Activated CD8-positive, alpha-beta memory T cell treated with anti-CD3 and anti-CD28 coated beads for 36 hours (primary cell): ENCODE results near the gene SLC13A3. TPM values are rescaled to one million over a fixed set of nuclear protein-coding genes. Genes with fewer than 3 reads are reported as not detected.

Experiments used
- CTCF ChIA-PET: fragments of 350-600 bp; sonication (Branson Sonifier 250); formaldehyde crosslinking; loops from one replicate; lab custom pipeline; 2021; ENCODE audit warnings: antibody characterized with exemption; lab: Charles Lee
- POLR2A ChIA-PET: fragments of 350-600 bp; sonication (Branson Sonifier 250); formaldehyde crosslinking; loops from one replicate; lab custom pipeline; 2021; ENCODE audit warnings: antibody characterized with exemption; lab: Charles Lee
- total RNA-seq, 2 experiments: library from RNA; stranded (reverse); gene quantifications; one replicate each; pipeline ENCODE4 v1.2.3, GENCODE V29; 2021

The SLC13A3 gene
- total RNA-seq, 2 experiments from 2014 or later = not detected

DNA sequence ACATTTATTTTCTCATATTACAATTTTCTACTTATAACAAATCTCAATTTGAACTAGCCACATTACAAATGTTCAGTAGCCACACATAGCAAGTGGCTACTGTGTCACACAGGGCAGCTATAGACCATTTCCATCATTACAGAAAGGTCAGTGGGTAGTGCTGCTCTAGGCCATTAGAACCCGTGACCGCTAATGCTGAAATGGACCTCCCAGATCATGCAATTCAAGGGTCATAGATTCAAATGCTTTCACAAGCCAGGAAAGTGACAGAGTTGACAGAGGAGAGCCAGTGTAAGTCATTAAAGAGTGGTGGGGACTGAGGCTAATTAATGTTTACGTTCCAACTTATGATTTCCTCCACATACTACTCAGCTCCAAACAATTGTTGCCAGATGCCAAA, 97.3 kb downstream of the SLC13A3 start:
- ChIA-PET POLR2A (no interaction called here), CTCF (interaction anchor here (1.7 to 1.8 kb wide), 2 partner anchors 8 to 11 kb away, joined by 4 to 7 read pairs; no protein-coding TSS in a partner anchor)

DNA sequence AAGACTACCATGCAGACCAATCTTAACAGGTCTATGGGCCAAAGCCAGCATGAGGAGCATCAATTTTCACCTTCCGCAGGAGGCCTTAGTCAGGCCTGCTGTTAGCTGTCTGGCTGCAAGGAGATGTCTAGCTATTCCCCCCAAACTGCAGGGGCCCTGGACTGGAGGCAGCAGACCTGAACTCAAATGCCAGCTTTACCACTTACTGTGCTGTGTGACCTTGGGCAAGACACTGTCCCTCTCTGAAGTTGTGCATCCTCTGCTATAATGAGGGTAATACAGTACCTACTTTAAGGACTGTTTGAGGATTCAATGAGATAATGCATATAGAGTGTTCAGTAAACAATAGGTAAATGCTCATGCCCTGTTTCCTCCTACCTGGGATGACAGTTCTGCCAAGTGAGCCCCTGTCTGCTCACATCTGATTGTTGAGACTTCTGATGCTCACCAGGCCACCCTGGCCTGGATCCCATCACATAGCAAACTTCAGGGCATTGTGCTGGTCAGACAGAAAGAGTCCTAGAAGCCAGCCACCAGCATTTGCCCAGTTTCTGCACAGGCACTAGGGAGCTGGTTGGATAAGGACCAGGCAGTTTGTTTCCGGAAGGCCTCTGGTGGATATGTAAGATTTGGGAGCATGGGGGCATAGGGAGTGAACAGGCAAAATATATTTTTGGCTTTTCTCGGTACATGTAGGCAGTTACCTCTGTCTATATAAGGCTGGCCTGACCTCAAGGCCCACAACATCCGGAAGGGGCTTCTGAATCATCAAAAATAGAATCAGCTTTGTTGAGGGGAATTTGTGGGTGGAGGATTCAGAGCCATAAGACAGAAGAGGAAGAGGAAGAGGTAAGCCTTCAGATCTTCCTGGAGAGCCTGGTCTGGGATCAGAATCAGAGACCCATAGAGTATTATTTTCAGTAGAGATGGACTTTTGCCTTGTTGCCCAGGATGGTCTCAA, 98.5 kb downstream of the SLC13A3 start:
- ChIA-PET CTCF (interaction anchor here (0.7 to 1.7 kb wide), 4 partner anchors 12 to 128 kb away, joined by 3 to 6 read pairs (median 4); no protein-coding TSS in a partner anchor), POLR2A (interaction anchor here (0.8 to 1.0 kb wide), 2 partner anchors 40 to 138 kb away, joined by 3 to 4 read pairs; partner anchors contain the start of gene ZNF334)

GRCh38 chr20:46551522-46552381, 99.5 kb downstream of the SLC13A3 start:
- ChIA-PET CTCF (interaction anchor here (0.7 to 1.6 kb wide), 4 partner anchors 15 to 129 kb away, joined by 3 to 6 read pairs (median 3); no protein-coding TSS in a partner anchor), POLR2A (no interaction called here)

DNA sequence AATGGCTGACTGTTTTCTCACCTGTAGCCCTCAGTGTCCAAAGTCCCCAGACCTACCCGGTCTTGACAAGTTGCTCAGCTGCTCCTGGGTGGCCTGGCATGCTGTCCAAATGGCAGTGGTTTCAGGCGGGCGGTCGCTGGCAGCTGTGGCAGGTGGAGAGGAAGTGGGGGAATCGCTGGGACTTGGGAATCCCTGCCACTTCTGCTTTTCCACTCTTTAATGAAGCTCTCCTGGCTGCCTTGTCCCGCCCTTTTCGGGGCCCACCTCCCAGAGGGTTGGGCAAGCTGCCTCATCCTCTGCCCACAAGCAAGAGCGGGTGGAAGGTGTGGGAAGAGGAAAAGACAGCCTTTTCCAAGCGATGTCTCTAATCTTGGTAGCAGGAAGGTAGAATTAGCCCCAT, 100.8 kb downstream of the SLC13A3 start, which contains the start of gene OCSTAMP:
OCSTAMP (minus strand) TSS at position 194 of the 400 bp plus-strand sequence; CDS start at position 100, 94 bp downstream.
- ChIA-PET POLR2A (no interaction called here), CTCF (interaction anchor here (0.9 to 3.5 kb wide), 5 partner anchors 8 to 29 kb away, joined by 3 to 15 read pairs (median 3); no protein-coding TSS in a partner anchor)

DNA sequence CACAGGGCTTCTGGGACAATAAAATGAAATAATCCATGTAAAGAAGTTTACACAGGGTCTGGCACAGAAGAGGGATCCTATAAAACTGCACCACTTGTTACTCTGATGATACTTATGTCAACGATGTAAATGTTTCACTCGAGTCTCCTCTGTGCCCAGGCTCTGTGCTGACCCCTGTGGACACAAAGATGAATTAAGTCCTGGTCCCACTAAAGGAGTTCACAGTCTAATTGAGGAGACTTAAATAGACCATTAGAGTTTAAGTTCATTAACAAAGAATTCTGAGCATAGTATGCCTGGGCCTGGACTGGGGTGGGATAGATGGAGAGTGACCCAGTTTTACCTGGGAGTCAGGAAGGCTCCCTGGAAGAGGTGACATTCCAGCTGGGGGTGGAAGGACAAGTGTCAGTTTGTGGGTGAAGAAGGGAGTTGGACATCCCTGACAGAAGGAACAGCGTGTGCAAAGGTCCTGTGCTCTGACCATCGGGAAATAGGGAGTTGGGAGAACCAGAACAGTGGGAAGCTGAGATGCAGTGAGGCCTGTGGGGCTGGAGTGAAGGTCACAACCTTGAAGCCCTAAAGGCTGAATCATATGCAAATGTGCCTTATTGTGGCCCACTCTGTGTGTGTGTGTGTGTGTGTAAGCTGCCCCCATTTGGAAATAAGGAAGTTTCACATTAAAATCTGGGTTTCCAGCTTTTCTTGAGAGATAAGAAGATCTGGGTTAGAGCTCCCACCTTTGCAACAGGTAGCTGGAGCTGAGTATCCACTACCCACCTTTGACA, 101.9 kb downstream of the SLC13A3 start:
- ChIA-PET POLR2A (no interaction called here), CTCF (interaction anchor here (1.1 to 3.5 kb wide), 4 partner anchors 10 to 140 kb away, joined by 3 to 15 read pairs (median 4); partner anchors contain the start of gene TP53RK)

DNA sequence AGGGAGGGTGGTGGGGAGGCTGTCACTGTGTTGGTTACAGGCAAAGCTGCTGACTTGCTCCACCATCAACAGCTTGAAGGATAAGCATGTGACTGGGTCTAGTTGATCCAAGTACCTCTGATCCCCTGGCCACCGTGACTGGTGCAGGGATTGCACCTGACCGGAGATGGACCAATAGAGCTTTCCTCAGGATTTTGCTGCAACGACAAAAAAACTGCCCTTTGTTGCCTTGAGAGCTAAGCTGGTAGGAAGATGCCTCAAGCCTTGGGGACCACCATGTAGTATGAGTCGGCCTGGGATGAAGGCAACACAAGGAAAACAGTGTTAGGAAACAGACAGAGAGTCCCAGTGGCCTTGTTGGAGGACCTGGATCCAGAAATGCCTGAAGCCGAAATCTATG, 102.6 kb downstream of the SLC13A3 start:
- POLR2A ChIA-PET = no interaction called here
- CTCF ChIA-PET = interaction anchor here (1.1 to 3.5 kb wide), 3 partner anchors 10 to 140 kb away, joined by 3 to 15 read pairs (median 3); partner anchors contain the start of gene TP53RK

DNA sequence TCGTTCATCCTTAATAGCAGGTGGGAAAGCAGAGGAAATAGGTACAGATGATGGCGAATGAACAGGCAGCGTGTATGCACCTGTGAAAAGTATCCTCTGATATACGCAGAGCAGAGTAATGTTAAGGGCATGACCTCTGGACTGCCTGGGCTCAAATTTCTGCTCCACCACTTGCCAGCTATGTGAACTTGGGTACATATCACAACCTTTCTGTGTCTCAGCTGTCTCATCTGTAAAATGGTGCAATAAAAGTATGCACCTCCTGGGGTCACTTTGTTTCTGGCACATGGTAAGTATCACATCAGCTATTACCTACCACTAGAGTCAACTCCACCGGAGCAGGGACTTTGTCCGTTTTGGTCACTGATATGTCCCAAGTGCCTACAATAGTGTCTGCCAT, 103.3 kb downstream of the SLC13A3 start:
- POLR2A ChIA-PET = no interaction called here

GRCh38 chr20:46546936-46547335, 104.3 kb downstream of the SLC13A3 start:
- CTCF ChIA-PET = interaction anchor here (1.2 to 2.7 kb wide), 2 partner anchors 8 to 133 kb away, joined by 3 to 7 read pairs; no protein-coding TSS in a partner anchor
- POLR2A ChIA-PET = no interaction called here

More for the DNA sequence above, 103.3 kb downstream of the SLC13A3 start:
- CTCF ChIA-PET = interaction anchor here (1.1 to 3.5 kb wide), 2 partner anchors 11 to 141 kb away, joined by 3 to 15 read pairs; partner anchors contain the start of gene TP53RK

DNA sequence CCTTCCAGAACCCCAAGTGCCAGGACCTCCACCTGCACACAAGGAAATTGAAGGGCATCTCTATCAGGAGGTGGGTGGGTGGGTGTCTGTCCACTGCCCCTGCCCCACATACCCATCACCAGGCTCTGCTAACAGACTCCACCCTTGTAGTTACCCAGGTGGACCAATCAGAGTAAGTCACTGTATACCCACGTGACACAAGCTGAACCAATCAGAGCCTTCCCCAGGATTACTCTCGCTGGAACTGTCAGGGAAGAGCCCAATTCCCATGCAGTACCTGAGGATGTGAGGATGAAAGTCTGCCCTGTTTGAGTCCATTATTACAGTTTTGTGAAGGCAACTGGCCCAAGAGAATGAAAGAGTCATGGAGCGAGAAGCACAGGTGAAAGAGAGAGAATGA, 105.0 kb downstream of the SLC13A3 start:
- CTCF ChIA-PET = interaction anchor here (1.2 to 2.7 kb wide), 2 partner anchors 8 to 134 kb away, joined by 3 to 7 read pairs; no protein-coding TSS in a partner anchor

DNA sequence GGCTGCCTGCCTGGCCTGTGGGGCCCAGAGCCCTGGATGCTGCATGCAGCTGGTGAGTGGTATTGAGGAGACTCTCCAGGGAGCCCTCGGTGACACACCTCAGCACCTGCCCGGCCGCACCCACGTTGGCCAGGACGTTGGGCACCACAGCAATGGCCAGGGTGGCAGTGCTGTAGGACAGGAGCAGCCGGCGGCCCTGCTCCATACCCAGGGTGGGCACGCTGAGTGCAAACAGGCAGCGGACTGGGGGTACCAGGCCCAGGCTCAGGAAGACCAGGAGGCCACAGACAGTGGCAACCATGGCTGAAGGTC, 105.5 kb downstream of the SLC13A3 start:
- POLR2A ChIA-PET = interaction anchor here (1.7 kb wide), 1 partner anchor 12 kb away, joined by 5 read pairs; no protein-coding TSS in a partner anchor
- CTCF ChIA-PET = interaction anchor here (2.0 to 2.7 kb wide), 3 partner anchors 9 to 16 kb away, joined by 7 to 9 read pairs (median 7); no protein-coding TSS in a partner anchor

More for the DNA sequence above, 105.0 kb downstream of the SLC13A3 start:
- POLR2A ChIA-PET = no interaction called here

- ChIA-PET POLR2A (interaction anchor here (1.7 kb wide), 1 partner anchor 13 kb away, joined by 5 read pairs; no protein-coding TSS in a partner anchor), CTCF (interaction anchor here (0.9 to 2.7 kb wide), 7 partner anchors 9 to 144 kb away, joined by 3 to 9 read pairs (median 7); partner anchors contain the start of genes TP53RK and ZNF334)
These were observed 106.0 kb downstream of the SLC13A3 start for GRCh38 chr20:46545077-46545826.

DNA sequence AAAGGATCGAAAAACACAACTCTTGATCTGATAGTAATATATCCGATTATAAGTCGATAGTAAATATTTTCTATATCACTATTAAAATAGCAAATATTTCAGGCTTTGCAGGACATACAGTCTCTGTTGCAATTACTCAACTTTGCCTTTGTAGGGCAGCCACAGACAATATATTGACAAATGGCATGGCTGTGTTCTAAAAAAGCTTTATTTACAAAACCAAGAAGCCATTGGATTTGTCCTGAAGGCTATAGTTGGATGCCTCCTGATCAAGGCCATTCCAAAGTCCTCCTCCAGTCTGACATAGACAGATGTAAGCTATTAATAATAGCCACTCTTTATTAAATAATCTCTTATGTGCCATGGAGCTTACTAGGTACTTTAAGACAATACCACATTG, 106.7 kb downstream of the SLC13A3 start:
- POLR2A ChIA-PET = interaction anchor here (0.7 to 1.7 kb wide), 2 partner anchors 14 to 143 kb away, joined by 3 to 5 read pairs; no protein-coding TSS in a partner anchor

DNA sequence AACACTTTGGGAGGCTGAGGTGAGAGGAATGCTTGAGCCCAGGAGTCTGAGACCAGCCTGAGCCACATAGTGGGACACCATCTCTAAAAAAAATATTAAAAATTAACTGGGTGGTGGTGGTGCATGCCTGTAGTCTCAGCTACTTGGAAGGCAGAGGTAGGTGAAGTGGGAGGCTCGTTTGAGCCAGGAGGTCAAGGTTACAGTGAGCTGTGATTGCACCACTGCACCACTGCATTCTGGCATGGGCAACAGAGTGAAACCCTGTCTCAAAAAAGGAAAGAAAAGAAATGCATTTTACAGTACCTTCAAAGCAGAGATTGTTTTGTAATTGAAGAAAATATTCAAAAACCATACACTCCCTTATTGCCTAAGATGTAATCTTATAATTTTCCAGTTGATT, 107.3 kb downstream of the SLC13A3 start:
- POLR2A ChIA-PET = interaction anchor here (0.7 to 1.7 kb wide), 2 partner anchors 14 to 143 kb away, joined by 3 to 5 read pairs; no protein-coding TSS in a partner anchor
- CTCF ChIA-PET = interaction anchor here (1.3 to 2.7 kb wide), 5 partner anchors 11 to 138 kb away, joined by 5 to 9 read pairs (median 7); no protein-coding TSS in a partner anchor

More for the DNA sequence above, 106.7 kb downstream of the SLC13A3 start:
- CTCF ChIA-PET = interaction anchor here (0.9 to 2.7 kb wide), 7 partner anchors 10 to 145 kb away, joined by 3 to 9 read pairs (median 7); partner anchors contain the start of genes TP53RK and ZNF334

- CTCF ChIA-PET = interaction anchor here (2.6 kb wide), 1 partner anchor 16 kb away, joined by 7 read pairs; no protein-coding TSS in a partner anchor
These were observed 108.2 kb downstream of the SLC13A3 start for GRCh38 chr20:46543033-46543432.

DNA sequence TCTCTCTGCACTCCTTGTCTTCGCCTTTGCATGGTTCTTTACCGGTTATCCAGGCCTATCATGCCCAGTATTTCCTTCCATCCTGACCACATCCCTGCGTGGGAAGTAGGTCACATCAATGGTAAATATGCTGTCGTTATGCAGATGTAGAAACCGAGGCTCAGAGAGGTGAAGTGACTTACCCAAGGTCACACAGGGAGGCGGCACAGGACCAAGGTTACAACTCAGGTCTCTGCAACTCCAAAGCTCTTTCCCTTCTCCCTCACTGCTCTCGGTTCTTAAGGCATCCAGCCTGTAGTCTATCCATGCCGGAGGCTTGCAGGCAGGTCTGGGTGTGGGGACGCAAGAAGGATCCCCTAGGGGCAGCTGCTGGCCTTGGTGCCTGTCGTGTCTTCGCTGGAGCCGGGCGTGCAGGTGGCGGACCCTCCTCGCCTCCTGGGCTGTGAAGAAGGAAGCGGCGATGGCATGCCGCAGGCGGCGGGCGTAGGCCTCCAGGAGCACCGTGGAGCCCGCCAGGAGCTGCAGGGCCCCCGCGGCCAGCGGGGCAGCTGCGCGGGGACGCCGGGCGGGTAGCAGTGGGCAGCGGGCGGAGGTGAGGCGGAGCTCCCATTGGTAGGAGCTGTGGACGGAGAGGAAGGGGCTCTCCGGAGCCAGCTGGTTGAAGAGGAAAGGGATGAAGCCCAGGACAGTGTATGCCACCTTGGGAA, 109.9 kb downstream of the SLC13A3 start:
- CTCF ChIA-PET = no interaction called here
- POLR2A ChIA-PET = no interaction called here

More at GRCh38 chr20:46543033-46543432, 108.2 kb downstream of the SLC13A3 start:
- POLR2A ChIA-PET = no interaction called here

DNA sequence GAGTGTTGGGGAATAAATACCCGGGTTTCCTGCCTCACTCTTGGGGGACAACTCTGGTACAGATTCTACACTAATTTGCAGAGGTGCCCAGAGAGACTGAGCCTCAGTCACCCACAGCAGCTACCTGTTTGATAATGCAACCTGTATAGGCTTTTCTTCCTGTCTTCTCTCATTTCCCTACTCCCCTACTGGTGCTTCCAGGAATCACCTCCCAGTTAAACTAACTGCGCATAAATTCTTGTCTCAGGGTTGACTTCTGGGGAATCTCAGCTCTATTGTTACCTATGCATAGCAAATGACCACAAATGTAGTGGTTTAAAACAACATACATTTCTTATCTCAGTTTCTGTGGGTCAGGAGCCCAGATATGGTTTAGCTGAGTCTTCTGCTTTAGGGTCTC, 112.1 kb downstream of the SLC13A3 start:
- ChIA-PET CTCF (no interaction called here), POLR2A (no interaction called here)
